Gastrocnemius medialis (tissue), 4 donors: Measurements from ENCODE around the gene TPRG1L.

Source experiments
- POLR2A ChIP-seq, 2 donors: fragments of 450-650 bp; IDR thresholded peaks; one replicate each; pipeline ENCODE4 v1.6.1; 2017; ENCODE audit warnings: antibody characterized with exemption in 2 of 2, mild to moderate bottlenecking in 2 of 2, moderate library complexity in 2 of 2
- TF ChIP-seq, protein P1 (sequence below), 5 experiments: fragments of 450-650 bp in 3 of 5; fragments of 200-600 bp in 2 of 5; sonication (generic) in 2 of 5; IDR thresholded peaks in 4 of 5; conservative IDR thresholded peaks in 1 of 5; 1 replicate in 4 of 5; 2 replicates in 1 of 5; pipeline ENCODE4 v1.5.1; 2016 to 2019; ENCODE audit warnings: antibody characterized with exemption in 5 of 5, mild to moderate bottlenecking in 3 of 5, moderate library complexity in 3 of 5

GRCh38 chr1:3659093-3659492 is 34.3 kb downstream of the TPRG1L start:
- no peak for TF ChIP-seq POLR2A (IDR thresholded peaks at IDR 0.05)
- TF ChIP-seq, protein P1, sequence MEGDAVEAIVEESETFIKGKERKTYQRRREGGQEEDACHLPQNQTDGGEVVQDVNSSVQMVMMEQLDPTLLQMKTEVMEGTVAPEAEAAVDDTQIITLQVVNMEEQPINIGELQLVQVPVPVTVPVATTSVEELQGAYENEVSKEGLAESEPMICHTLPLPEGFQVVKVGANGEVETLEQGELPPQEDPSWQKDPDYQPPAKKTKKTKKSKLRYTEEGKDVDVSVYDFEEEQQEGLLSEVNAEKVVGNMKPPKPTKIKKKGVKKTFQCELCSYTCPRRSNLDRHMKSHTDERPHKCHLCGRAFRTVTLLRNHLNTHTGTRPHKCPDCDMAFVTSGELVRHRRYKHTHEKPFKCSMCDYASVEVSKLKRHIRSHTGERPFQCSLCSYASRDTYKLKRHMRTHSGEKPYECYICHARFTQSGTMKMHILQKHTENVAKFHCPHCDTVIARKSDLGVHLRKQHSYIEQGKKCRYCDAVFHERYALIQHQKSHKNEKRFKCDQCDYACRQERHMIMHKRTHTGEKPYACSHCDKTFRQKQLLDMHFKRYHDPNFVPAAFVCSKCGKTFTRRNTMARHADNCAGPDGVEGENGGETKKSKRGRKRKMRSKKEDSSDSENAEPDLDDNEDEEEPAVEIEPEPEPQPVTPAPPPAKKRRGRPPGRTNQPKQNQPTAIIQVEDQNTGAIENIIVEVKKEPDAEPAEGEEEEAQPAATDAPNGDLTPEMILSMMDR (IDR thresholded peaks at IDR 0.05 in 4 of 5, conservative IDR thresholded peaks at IDR 0.05 in 1 of 5): no peak
